Epidermal melanocyte (primary cell): ENCODE data around the gene SELENOF.
"Not testable (repeated sequence)": the region's sequence is repeated elsewhere in the genome, so short reads cannot be mapped to it uniquely, and the experiment has no call there.

Source experiments
- DNase-seq: peaks from one replicate; pipeline ENCODE4 v3.0.0; 2011; ENCODE audit warnings: low spot score; ENCODE audit not compliant: insufficient read length

SELENOF gene

GRCh38 chr1:86916752-86917151 lies 2.8 kb upstream of the SELENOF start:
- DNase-seq, result no peak

DNA sequence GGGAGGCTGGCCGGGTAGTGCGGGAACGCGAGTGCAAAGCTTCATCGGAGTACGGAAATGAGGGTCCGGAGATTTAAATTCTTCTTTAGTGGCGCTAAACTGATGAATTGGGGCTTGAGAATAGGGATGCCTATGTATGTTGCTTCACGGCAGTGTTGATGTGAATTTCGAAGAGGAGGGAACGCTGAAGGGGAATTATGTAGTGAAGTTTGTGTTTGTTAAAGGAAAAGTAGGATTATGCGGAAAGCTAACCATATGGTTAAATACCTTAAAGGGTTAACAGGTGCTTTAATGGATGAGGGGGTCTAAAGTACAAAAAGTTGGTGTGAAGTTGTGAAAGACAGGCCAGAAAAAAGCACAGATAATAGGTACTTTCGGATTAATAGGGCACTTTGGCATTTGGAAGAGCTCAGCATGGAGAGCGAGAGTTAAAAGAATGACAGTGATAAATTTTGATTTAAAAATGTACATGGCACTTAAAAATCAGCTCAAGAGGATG lies 1.9 kb upstream of the SELENOF start:
- DNase-seq, result no peak

DNA sequence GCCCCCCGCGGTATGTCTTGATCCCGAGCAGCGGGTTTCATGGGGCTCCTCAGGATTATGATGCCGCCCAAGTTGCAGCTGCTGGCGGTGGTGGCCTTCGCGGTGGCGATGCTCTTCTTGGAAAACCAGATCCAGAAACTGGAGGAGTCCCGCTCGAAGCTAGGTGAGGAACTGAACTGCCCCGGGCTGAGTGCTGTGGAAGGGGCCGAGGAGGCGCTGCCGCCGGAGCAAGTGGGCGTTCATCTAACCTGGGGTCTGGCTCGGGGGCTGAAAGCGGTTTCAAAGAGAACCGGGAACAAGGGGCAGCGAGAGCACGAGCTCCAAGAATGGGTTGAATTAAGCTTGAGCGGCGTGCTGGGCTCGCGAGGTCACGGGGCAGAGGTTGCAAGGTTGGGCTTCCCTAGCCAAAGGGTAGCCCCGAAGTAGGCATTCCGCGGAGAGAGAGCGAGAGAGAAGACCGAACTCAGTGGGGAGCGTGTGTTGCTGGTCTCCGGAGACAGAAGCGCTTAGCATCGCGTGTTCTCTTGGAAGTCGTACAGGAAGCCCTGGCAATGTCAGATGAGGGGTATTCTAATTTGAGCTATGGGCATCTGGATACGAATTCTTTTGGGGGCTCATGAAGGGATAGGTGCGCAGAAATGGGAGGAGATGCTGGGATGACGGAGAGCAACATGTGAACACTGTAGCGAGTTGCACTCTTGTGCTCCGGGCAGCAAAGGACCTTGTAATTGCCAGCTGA lies 1.2 kb upstream of the SELENOF start:
- no peak for DNase-seq

- DNase-seq, result no peak
Observed at GRCh38 chr1:86914601-86914997, 673 bp upstream of the SELENOF start, which contains the start of gene HS2ST1. TSS of gene HS2ST1 (plus strand) at chr1:86914635.

- no peak for DNase-seq
Observed at GRCh38 chr1:86913399-86913895, 479 bp downstream of the SELENOF start.

DNA sequence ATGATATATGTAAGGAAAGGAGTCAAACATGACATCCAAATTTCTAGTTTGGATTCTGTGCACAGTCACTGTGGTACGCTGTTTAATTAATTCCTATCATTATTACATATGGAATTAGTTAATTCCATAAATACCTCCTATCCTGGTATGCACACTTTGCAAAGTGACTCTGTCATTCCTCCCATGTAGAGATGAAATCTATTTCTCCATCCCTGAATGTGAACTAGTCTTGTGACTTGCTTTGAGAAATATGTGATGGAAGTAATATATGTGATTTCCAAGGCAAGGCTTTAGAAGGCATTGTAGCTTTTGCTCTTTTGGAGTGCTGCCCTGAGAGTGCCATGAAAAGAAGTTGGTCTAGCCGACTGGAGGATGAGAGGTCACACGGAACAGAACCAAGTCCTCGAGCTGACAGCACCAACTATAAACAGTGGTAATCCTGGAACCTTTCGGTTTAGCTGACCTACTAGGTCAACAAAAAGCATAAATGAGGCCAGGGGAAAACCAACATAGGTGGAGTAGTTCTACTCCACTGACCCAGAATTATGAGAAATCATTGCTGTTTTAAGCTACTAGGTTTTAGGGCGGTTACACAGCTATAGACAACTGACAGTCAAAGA lies 1.5 kb downstream of the SELENOF start:
- no peak for DNase-seq

- DNase-seq, result no peak
Observed at GRCh38 chr1:86906419-86906818, 7.5 kb downstream of the SELENOF start.

- DNase-seq, result no peak
Observed at GRCh38 chr1:86905875-86906274, 8.1 kb downstream of the SELENOF start.

- DNase-seq, result not testable (repeated sequence)
Observed at GRCh38 chr1:86899401-86899800, 14.5 kb downstream of the SELENOF start.

- no peak for DNase-seq
Observed at GRCh38 chr1:86888327-86888726, 25.6 kb downstream of the SELENOF start.

DNA sequence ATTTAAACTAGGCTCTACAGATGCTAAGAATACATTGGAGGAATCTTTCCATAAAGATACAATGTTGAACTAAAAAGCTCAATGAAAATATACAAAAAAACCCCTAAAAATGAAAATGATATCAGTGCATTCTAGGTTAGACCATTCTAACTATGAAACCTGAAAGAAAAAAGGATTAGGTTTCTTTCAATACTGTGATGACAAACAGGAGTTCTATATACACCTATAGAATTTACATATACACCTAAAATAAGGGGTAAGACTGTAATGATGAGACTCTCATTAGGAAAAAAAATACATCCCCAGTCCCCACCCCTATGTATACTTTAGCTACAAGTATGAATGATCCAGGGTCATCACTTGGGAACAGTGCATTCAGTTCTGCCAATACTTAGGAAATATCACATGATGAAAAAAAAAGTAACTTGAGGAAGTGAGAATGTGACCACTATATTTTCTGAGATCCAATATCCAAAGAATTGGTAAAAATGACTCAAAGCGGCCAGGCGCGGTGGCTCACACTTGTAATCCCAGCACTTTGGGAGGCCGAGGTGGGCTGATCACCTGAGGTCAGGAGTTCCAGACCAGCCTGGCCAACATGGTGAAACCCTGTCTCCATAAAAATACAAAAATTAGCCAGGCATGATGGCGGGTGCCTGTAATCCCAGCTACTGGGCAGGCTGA lies 26.3 kb downstream of the SELENOF start:
- DNase-seq, result no peak

DNA sequence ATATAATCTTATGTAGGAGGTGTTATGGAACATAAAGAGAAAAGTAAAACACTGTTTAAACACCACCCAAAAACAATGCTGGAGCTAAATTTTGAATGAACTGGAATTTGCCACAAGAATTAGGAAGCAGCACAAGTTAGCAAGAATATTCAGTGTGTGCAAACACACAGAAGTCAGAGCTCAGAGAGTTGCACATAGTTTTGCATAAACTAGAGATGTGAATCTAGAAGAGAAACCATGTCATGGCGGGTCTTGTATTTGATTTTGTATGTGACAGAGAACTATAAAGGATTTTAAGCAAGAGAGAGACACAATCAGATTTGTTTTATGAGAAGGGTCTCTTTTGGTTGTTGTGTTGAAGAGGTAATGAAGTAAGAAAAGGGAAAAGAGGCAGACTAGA lies 38.2 kb downstream of the SELENOF start:
- no peak for DNase-seq

GRCh38 chr1:86872086-86872485 lies 41.8 kb downstream of the SELENOF start:
- DNase-seq, result no peak

GRCh38 chr1:86871001-86871400 lies 42.9 kb downstream of the SELENOF start:
- no peak for DNase-seq

DNA sequence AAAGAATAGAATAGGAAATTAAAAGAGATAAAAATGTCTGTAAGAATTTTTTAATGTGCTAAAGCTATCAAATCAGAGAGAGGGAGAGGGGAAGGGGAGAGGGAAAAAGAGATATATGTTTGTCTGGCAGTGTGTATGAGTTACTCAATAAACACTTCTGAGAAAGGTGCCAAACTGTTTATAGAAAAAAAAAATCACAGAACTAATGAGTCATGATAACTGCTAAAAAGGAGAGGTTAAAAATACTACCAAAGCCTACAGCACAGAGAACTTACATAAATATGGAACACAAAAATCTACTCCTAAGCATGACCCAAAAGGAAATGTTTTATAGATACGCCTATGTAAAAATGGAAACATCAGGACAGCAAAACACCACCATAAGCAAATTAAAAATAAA lies 45.4 kb downstream of the SELENOF start:
- DNase-seq, result no peak

DNA sequence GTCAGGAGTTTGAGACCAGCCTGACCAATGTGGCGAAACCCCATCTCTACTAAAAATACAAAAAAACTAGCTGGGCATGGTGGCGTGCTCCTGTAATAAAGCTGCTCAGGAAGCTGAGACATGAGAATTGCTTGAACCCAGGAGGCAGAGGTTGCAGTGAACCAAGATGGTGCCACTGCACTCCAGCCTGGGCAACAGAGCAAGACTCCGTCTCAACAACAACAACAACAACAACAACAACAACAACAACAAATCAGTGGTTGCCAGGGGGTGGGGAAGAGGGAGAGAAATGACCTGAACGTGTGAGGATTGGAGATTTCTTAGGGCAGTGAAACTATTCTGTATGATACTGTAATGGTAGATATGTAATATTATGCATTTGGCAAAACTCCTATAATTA lies 46.6 kb downstream of the SELENOF start:
- not testable (repeated sequence) for DNase-seq

- no peak for DNase-seq
Observed at GRCh38 chr1:86866665-86867064, 47.3 kb downstream of the SELENOF start.

DNA sequence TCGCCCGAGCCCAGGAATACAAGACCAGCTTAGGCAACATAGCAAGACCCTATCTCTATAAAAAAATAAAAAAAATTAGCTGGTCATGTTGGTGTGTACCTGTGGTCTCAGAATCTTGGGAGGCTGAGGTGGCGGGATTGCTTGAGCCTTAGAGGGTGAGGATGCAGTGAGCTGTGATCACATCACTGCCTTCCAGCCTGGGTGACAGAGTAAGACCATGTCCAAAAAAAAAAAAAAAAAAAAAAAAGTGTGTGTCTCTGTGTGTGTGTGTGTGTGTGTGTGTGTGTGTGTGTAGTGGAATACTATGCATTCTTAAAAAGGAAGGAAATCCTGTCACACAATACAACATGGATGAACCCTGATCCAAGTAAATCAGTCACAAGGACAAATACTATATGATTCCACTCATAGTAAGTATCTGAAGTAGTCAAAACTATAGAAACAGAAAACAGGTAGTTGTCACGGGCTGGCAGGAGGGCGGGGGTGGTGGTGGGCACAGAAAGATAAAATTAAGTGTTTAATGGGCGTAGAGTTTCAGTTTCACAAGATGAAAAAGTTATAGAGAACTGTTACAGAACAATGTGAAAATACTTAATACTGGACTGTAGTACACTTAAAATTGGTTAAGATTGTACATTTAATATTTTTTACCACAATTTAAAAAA lies 47.8 kb downstream of the SELENOF start:
- no peak for DNase-seq

- no peak for DNase-seq
Observed at GRCh38 chr1:86862920-86863319, 51.0 kb downstream of the SELENOF start.

DNA sequence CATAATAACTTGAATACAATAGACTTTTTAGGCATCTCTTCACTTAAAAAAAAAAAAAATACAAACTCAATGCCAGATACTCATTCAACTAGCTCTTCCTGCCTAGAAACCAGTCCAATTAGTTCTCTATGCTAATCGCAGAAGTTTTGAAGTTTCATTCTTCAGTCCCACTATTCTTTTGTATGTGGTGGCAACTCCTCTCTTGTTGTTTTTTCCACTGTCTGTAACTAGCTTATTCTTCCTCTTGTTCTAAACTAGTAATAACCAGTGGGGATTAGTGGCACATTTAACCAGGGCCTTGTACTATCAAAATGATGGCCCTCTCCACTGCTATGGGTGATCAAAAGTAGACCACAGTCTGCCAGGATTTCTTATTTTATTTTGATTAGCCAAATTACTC lies 52.5 kb downstream of the SELENOF start:
- no peak for DNase-seq

GRCh38 chr1:86860424-86860823 lies 53.5 kb downstream of the SELENOF start:
- DNase-seq, result no peak

DNA sequence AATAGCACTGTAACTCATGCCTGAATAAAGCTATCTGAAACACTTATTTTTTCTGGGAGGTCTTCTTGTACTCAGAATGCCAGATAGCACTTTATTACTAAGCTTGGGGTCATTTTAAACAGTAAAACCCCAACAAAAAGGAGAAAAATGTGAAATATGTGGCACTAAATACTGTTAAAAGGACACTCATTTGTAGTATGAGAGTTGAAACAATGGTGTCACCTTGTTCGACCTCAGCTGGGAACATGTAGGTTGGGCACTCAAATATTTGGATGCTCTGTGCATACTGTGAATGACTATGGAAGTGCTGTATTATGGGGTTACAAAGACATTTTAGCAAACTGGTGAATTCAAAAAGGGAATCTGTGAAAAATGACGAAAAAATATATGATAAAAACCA lies 53.9 kb downstream of the SELENOF start:
- no peak for DNase-seq
